GM21529 (cell line): Measurements from ENCODE around the gene MRM2.

ENCODE experiments used
- ATAC-seq: cut with Tn5 transposase; IDR thresholded peaks from one replicate; pipeline ENCODE4 v1.9.1; 2021; ENCODE audit not compliant: unreplicated experiment

MRM2 gene

DNA sequence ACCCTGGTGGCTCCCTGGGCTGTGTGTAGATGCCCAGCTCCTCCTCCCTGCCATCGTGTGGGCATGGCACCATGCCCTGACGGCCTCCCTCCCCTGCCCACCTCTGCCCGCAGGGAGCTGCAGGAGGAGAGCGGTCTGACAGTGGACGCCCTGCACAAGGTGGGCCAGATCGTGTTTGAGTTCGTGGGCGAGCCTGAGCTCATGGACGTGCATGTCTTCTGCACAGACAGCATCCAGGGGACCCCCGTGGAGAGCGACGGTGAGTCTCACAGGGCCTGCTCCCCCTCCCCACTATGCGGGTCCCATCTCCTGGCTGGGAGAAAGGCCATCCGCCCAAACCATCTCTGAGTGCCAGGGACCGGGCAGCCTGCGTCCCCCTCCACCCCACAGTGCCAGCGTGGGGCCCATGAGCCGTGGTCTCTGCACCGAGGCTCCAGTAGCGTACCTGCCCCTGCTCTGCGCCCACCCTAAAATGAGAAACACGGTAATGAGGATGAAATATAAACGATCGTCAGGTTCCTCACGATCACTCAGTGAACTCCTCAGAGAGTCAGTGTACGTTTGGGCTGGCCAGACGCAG, 7.8 kb upstream of the MRM2 start:
- ATAC-seq = no peak

DNA sequence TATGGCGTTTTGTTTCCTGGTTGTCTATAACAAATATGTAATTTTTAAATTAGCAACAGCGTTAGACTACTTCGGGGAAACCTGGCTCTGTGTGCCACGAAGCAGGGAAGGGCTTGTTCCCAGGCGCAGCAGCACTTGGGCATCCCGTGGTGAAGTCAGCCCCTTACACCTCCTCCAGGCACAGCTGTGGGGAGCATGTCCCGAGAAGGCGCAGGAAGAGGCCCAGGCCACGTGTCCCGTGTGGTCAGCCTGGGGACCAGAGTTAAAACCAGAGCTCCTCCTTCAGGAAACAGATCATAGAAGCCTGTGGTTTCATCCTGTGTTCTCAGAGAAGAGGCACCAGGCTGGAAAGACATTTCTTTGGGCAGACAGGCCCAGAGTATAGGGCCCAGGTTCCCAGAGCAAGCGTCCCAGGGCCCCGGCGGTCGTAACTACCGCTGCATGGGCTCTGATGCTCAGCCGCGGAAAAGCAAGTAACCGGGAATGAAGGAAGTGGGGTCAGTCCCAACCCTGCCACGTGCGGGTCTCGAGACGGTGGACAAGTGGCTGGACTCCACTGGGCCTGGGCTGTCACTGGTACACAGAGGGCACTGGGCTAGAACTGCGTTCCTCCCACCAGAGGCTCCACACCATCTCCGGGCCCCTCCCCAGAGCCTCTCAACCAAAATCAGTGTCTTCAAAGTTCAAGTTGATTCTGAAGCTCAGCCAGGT, 7.1 kb upstream of the MRM2 start:
- ATAC-seq = peak; percentile 61

DNA sequence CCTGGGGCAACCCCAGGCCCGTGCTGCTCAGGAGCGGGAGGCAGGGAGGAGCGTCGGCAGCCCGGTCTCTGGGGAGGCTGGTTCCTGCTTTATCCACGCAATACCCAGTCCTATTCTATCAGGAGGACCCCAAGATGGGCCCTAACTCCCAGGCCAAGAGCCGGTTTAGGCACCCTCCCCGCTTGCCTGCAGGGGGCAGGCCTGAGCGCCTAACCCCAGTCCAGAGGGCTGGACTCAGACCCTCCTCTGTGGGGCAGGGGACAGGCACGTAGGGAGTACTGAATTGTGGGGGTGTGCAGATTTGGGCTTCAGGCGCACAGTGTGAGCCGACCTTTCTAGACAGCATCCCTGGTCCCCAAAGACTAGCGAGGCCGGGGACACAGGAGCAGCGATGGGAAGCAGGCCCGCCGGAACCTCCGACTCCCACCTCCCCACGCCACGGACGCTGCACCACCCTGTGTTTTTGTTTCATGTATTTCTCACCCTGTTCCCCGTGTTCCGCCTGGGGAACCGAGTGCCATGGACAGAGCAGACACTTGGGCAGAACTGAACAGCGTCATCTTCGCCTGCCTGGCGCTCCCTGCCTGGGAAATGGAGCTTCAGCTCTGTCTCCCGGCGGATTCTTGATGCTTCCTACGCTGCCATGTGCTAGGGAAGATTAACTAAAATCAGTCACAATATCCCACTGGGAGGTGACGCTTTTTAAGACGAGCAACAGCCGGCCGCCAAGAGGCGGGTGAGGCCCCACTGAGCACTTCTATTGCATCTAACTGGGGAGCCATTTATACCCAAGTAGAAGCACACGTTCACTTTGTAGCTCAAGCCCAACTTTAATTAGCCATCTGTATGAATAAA, 5.4 kb upstream of the MRM2 start:
- ATAC-seq = no peak

DNA sequence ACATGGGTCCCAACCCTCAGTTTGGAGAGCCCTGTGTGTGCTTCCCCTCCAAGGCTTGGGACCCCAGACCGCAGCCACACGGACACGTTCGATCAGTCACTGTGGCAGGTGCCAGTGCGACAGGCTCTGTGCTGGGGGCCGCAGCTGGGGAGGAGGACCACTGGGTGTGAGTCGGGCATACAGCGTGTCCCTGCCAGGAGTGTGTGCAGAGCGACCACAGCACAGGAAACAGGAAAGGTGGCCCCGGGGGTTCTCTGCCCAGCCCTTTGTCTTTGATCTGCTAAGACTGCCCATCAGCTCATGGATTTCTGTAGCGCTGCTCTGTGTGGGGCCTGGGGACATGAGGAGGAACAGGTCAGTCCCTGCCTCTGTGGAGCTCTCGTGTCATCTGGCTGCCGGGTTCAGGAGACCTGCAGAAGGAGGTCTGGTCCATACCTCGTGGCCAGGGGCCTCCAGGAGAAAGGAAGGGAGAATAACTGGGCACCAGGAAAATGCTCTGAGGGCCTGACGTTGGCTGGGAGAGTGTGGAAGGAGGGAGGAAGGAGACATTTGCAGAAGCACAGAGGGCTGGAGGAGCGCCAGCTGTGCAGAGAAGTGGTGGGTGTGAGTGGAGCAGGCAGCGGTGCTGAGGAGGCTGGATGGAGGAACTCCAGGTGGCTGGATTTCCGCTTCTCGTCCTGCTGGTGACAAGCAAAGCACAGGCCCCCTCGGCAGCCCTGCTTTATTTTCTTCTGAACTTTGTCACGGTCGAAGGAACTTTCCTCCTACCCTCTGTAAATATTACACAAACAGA, 4.1 kb upstream of the MRM2 start:
- ATAC-seq = no peak

DNA sequence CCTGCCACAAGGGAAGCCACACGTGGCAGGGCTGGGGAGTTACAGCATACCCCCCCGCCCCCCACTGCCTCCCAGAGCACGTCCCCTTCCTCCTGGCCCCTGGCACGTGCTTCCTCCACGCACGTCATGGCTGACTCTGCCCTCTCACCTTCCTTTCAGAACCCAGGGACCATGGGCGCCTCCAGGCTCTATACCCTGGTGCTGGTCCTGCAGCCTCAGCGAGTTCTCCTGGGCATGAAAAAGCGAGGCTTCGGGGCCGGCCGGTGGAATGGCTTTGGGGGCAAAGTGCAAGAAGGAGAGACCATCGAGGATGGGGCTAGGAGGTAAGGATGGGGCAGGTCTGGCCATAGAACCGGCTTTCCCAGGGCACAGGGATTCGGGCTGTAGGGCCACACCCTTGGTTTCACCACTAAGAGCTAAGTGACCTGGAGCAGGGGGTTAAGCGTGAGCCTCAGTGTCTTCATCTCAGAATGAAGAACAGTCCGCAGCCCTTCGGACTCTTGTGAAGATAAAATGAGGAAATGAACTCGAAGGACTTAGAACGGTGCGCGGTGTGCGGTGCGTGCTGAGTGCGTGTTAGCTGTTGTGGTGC, 2.5 kb upstream of the MRM2 start:
- no peak for ATAC-seq

DNA sequence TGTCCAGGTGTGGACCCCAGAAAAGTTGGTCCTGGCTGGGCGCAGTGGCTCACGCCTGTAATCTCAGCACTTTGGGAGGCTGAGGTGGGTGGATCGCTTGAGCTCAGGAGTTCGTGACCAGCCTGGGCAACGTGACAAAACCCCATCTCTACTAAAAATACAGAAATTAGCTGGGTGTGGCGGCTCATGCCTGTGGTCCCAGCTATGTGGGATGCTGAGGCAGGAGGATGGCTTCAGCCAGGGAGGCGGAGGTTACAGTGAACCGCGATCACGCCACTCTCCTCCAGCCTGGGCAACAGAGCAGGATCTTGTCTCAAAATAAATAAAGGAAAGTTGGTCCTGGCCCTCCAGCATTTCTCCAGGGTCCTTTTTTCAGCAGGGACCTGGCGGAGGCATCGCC, 1.5 kb upstream of the MRM2 start:
- no peak for ATAC-seq

DNA sequence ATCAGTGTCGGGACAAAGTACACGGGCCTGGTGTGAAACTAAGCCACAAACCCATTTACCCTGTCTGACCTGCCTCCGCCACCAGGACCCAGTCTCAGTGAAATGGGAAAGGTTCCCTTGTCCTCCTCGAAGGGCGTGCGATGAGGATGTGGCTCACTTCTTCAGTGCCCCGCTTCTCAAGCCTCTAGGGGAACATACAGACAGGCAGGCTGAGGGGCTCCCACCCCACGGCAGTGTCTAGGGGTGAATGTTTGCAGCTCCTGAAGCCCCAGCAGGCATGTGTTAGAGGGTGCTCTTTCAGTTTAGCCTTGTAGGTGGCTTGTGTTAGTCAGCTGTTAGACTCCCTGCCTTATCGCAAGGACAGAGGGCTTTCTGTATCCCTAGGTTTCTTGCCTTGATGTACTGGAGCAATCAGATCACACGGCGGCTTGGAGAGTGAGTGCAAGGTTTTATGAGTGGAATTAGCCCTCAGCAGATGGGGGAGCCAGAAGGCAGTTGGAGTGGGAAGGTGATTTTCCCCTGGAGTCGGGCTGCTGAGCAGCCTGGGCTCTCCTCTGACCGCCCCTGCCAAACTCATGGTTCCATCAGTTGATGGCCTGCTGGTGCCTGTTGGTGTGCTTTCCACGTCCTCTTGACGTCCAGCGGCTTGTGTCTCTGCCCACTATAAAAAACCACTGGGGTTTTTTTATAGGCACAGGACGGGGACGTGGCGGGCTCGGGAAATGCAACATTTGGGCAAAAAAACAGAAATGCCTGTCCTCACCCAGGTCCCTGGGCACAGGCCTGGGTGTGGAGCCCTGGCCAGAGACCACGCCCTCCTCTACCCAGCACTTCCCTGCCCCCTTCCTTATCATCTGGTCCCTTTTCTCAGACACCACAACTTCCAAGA, 780 bp upstream of the MRM2 start:
- ATAC-seq = no peak

DNA sequence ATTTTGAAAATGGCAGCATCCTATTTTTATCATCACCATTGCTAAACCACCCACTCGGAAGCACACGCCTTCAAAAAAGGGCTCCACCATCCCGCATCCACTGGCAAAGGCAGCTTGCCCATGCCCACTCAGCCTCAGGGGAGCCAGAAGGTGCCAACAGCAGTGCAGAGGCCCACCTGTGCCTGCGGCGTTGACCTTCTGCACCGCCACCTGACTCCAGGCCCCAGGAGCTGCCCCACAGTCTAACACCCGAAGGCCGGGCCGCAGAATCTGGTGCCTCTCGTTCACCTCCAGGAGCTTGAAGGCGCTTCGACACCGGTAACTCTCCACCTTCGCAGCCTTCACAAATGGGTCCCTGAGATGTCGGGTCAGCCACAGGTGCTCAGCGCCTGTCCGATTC, 2.8 kb downstream of the MRM2 start:
- ATAC-seq = no peak

DNA sequence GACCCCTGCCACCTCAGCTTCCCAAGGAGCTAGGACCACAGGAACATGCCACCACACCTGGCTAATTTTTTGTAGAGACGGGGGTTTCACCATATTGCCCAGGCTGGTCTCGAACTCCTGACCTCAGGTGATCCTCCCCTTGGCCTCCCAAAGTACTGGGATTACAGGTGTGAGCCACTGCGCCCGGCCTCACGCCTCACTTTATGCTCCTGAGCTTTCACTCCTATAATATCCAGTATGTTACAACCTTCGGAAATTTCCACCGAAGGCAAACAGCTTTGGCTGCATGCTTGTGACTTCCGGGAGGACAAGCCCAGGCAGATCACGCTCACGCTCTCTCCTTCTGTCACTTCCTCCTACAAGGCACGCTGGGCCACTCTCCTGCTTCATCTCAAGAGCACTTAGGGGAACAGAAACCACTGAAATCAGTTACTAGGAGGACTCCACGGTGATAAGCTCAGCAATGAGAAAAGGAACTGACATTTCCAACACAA, 4.8 kb downstream of the MRM2 start:
- peak; percentile 67 for ATAC-seq

DNA sequence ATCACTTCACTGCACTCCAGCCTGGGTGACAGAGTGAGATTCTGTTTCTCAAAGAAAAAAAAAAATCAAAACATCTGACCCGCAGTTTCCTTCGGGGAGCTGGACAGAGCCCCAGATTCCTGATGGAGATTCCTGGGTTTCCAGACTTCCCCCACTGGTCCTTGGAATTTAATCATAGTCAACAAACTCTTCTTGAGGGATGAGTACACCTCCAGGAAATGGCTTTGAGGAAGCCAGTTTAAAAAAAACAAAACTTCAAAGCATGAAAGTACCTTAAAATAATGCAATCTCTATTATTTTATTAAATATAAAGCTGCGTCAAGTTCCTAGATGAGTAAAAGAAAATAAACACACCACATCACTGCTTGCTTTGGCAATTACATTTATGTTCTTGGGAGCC, 8.1 kb downstream of the MRM2 start:
- ATAC-seq = no peak

DNA sequence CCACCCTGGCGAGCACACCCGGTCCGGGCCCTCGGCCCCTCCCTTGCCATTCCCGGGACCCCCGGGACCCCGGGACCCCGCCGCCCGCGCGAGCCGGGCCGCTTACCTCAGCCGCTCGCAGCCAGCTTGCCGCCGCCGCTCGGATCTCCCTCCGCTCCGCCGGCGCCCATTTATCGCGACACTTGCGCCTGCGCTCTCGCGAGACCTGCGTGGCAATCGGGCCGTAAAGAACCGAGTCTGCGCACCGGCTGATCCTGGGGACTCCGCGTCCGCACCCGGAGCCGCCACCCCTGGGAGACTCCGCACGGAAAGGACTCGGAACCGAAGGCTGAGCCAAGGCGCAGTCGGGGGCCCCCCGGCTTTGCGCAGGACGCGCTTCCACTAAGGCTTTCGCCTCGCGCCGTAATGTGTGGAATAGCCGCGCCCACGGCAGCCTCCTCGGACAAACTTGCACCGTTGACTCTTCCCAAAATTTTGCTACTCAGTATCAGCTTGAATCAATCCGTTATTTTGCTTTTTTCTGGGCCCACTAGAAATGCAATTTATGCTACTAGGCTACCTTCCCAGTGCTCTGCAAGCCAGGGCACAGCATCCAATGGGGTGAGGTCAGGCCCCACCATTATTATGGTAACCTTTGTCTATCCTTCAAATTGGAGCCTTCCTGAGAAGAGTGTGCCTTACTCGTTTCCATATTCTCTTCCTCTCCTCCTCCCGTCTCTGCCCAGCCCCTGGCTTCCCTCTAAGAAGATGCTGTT, 9.1 kb downstream of the MRM2 start, which contains the start of gene MAD1L1:
Gene MAD1L1, minus strand, starts transcription at position 180 of the 755 bp plus-strand sequence. CDS start 2,812 bp downstream, outside the sequence.
- peak; percentile 69 for ATAC-seq

DNA sequence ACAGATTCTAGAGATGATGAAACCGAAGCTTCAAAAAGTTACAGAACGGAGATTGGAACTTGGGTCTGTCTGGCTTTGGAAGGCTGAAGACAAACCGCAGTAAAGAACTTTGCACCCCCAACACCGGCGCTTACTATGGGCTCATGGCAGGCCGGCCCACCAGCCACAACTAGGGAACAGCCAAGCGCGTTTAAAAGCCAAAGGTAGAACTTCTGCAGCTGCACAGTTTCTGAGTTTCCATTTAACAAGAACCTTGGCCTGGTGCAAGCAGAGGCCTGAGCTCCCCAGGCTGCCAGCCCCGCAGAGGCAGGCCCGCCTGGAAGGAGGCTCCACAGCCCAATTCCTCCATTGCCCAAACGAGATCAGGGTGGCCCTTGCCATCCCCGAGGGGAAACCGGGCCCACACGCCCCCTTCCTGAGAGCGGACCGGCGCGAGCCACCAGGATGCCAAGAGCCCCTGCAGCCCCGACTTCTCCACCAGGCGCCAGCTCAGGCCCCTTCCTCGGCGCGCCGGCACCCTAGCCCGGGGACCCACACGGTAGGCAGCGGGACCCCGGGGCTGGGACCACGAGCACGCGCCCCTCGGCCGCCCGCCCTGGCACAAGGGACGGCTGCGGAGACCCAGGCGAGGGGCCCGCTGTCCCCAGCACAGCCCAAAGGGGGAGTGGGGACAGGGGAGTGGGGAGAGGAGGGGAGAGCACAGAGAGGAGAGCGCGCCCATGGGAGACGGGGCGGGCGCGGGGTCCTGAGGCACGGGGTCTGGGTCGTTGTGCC, 9.8 kb downstream of the MRM2 start:
- peak; percentile 27 for ATAC-seq

DNA sequence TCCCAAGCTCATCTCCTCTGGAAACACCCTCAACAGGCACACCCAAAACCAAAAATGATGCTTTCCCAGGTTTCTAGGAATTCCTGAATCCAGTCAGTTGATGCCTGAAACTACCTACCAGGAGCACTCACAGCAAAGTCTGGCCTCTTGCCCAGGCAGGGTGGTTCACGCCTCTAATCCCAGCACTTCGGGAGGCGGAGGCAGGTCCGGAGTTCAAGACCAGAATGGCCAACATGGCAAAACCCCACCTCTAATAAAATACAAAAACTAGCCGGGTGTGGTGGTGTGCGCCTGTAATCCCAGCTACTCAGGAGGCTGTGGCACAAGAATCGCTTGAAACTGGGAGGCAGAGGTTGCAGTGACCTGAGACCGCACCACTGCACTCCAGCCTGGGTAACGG, 11.1 kb downstream of the MRM2 start:
- ATAC-seq = no peak

DNA sequence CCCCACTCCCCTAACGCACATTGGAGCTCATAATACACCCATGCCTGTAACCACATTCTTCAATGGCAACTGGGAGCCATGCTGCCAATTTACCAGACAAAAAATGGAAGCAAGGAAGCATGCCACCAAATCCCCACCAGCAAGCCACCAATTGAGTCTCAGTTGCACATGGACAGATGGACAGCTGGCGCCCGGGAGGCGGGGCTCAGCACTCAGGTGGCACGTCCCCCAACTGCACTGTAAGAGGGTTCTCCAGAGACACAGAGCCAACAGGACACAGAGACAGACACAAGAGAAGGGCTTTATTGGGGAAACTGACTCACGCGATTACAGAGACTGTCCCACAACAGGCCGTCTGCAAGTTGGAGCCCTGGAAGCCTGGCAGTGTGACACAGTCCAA, 11.8 kb downstream of the MRM2 start:
- ATAC-seq = no peak

DNA sequence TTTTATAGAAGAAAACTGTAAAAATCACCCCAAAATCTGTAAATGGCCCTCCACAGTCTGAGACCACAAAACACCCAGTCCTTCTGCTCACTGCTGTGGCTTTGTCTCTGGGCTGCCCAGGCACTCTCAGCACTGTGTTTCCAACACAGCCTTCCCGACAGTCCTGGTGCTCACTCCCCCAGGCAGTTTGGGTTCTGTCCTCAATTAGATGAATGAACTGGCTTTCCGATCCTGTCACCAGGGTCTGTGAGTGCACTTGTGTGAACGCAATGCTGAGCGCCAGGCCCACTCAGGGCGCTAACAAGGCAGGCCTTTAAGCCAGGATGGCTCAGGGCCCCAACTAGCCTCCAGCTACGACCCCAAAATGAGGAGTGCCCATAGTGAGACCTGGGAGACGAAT, 12.5 kb downstream of the MRM2 start:
- no peak for ATAC-seq

DNA sequence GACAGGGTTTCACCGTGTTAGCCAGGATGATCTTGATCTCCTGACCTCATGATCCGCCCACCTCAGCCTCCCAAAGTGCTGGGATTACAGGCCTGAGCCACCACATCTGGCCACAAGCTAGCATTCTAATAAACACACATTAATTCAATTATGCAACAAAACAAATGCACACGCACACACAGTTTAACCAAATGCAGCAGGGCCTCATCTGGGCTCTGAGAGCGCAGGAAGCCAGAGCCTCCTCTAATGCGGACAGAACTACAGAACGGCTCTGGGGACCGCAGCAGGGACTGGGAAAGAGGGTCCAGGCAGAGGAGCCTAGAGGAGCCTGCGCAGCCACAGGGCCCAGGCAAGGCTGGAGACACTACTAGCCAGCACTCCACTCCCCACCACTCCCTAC, 13.1 kb downstream of the MRM2 start:
- no peak for ATAC-seq

DNA sequence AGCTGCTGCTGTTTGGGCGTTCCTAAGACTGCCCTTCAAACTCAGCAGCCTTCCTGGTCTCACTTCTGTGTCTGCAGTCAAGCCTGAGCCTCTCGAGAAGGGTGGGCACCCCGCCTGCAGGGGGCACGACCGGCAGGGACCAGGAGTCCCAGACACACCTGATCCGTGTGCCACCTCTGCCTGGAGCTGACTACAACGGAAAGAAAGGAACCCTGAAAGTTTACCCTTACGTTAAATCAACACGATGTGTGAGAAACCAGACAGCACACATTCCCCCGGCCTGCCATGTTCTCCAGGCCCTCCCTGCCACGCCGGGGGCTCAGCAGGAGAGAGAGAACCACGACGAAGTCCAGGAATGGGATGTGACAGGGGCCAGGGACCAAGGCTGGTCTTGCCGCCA, 14.3 kb downstream of the MRM2 start:
- ATAC-seq = no peak

DNA sequence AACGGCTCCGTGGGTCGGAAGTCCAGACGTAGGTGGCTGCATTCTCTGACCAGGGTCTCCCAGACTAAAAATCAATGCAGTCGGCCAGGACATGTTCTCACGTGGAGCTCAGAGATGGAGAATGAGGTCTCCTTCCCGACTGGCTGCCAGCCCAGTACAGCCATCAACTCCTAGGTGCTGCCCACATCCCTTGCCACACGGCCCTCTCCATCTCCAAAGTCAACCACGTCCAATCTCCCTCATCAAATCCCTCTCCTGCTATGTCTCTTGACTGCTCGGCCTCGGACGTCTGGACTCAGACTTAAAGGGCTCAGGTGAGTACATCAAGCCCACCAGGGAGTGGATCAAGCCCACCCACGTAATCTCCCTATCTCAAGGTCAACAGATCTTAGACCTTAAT, 16.2 kb downstream of the MRM2 start:
- no peak for ATAC-seq
